Peyer's patch (tissue), 4 donors: ENCODE results near the gene CARNS1. TPM values are rescaled to one million over a fixed set of nuclear protein-coding genes. Genes with fewer than 3 reads are reported as not detected.

Experiments
- DNase-seq, 3 donors: peaks; one replicate each; pipeline ENCODE4 v3.0.0-alpha.2; 2017 to 2019
- H3K27ac ChIP-seq, 4 donors: fragments of 200-600 bp; sonication (generic); one replicate each; pipeline ENCODE4 v1.5.1; 2016 to 2019
- H3K27me3 ChIP-seq, 2 donors: fragments of 200-600 bp; sonication (generic); one replicate each; pipeline ENCODE4 v1.5.1; 2019
- H3K36me3 ChIP-seq, 3 donors: fragments of 200-600 bp; sonication (generic); one replicate each; pipeline ENCODE4 v1.5.1; 2016 to 2019
- H3K4me1 ChIP-seq, 4 donors: fragments of 200-600 bp; sonication (generic); one replicate each; pipeline ENCODE4 v1.5.1; 2016 to 2019
- H3K4me3 ChIP-seq, 4 donors: fragments of 200-600 bp; sonication (generic); 1 replicate in 3 of 4; 2 replicates in 1 of 4; pipeline ENCODE4 v1.5.1; 2016 to 2019; ENCODE audit warnings: mild to moderate bottlenecking in 1 of 4
- H3K9me3 ChIP-seq, 4 donors: fragments of 200-600 bp; sonication (generic); one replicate each; pipeline ENCODE4 v1.5.1; 2016 to 2019; ENCODE audit warnings: mild to moderate bottlenecking in 1 of 4
- POLR2A ChIP-seq, 2 donors: fragments of 450-650 bp; IDR thresholded peaks; one replicate each; pipeline ENCODE4 v1.5.1; 2017; ENCODE audit warnings: antibody characterized with exemption in 2 of 2, mild to moderate bottlenecking in 2 of 2, moderate library complexity in 2 of 2
- total RNA-seq, 4 donors: library from RNA; depleted of rRNA; stranded (reverse); fragments of >200 nt; gene quantifications; one replicate each; pipeline ENCODE4 v1.1.0, GENCODE V29; 2016
- TF ChIP-seq, protein P1 (sequence below), 6 experiments: fragments of 450-650 bp in 4 of 6; fragments of 200-600 bp in 2 of 6; sonication (generic) in 1 of 6; IDR thresholded peaks; one replicate each; pipeline ENCODE4 v1.5.1; 2017 to 2019; ENCODE audit warnings: antibody characterized with exemption in 6 of 6, mild to moderate bottlenecking in 3 of 6, moderate library complexity in 1 of 6

CARNS1 gene
- total RNA-seq, 4 donors from 2014 or later, result 0.54 to 1.2 (median 0.83) TPM; not detected in 1

DNA sequence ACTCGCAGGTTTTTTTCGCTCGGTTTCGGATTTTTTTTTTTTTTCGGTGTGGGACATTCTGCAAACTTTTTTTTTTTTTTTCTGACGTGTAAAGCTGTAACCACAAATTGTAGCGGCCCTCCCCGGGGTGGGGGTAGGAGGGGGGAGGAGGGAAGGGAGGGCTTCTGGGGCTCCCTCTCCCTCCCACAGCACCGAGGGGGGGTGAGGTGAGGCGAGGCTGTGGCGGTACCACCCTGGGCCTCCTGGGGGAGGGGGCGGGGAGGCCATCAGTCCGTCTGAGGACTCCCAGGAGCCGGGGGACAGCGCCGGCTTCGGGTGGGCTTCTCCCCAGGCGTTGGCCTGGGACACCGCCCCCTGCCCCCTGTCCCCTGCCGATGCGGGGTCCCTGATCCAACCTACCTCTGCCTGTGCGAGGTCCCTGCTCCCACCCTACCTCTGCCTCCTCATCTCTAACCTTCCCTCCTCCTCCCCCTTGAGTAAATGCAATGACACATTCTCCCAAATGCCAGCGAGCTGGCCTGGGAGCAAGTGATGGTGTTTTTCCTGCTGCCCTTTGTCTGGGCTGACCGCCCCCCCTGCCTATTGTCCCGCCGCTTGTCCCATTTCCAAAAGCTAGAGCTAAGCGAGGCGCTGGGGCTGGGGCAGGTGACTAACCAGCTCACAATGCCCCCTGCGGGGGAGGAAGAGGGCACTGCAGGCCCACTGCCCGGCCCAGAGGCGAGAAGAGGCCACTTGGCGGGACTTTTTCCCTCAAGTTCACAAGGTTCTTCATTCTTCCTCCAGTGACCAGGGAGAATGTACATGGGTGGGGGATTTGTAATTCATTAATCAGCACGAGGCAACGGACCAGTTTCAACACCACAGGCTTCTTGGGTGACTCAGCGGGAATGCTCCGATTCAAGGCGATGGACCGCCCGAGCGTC lies 41.6 kb upstream of the CARNS1 start:
- peak in 1 of 2 donors; percentile 27 for TF ChIP-seq POLR2A (IDR thresholded peaks at IDR 0.05)
- TF ChIP-seq, protein P1, sequence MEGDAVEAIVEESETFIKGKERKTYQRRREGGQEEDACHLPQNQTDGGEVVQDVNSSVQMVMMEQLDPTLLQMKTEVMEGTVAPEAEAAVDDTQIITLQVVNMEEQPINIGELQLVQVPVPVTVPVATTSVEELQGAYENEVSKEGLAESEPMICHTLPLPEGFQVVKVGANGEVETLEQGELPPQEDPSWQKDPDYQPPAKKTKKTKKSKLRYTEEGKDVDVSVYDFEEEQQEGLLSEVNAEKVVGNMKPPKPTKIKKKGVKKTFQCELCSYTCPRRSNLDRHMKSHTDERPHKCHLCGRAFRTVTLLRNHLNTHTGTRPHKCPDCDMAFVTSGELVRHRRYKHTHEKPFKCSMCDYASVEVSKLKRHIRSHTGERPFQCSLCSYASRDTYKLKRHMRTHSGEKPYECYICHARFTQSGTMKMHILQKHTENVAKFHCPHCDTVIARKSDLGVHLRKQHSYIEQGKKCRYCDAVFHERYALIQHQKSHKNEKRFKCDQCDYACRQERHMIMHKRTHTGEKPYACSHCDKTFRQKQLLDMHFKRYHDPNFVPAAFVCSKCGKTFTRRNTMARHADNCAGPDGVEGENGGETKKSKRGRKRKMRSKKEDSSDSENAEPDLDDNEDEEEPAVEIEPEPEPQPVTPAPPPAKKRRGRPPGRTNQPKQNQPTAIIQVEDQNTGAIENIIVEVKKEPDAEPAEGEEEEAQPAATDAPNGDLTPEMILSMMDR (IDR thresholded peaks at IDR 0.05), result peak; percentile 24 to 65 (median 54)
- Histone ChIP-seq H3K9me3 (no peaks in the 10 kb centered on the region), H3K36me3 (no peaks in the 10 kb centered on the region), H3K27ac (peak overlapping the region; percentile 90 to 96 (median 94)), H3K4me3 (peak overlapping the region; percentile 79 to 95 (median 89)), H3K4me1 (peaks cover 3 to 56% (median 24%) of the 10 kb centered on the region in 4 donors), H3K27me3 (no peaks in the 10 kb centered on the region)
- peak; percentile 79 to 92 (median 87) for DNase-seq

DNA sequence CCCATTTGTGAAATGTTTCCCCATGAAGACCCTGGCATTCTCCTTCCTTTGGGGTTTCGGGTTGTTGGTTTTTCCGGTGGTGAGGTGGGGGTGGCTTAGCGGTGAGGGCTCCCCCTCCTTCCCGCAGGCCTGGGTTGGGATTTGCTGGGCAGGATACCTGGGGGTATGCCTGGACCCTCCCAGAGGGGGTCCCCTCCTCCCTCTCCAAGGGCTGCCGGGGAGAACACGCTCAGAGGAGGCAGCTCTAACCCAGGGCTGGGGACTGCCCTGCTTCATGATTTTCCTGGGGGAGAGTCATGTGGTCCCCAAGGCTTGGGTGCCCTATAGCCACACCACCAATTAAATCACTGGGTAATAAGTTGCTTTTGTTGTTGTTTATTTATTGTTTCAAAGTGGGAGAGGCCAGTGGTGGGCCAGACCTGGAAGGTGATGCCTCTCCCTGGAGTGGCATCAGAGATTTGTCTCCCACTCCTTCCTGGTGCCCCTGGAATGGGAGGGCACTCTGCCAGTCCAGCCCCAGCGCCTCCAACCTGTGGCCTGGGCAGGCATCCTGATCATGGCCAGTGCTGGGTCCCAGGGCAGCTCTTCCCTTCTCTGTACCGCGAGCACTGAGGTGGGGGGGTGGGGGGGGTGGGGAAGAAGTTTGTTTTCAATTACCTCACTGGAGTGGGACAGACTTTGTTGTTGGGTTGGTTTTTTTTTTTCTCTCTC lies 40.8 kb upstream of the CARNS1 start:
- no peak for TF ChIP-seq POLR2A (IDR thresholded peaks at IDR 0.05)
- TF ChIP-seq, protein P1 (IDR thresholded peaks at IDR 0.05), result no peak
- Histone ChIP-seq H3K36me3 (no peaks in the 10 kb centered on the region), H3K4me1 (peaks cover 3 to 55% (median 24%) of the 10 kb centered on the region in 4 donors), H3K9me3 (no peaks in the 10 kb centered on the region), H3K27me3 (no peaks in the 10 kb centered on the region), H3K4me3 (peak overlapping the region in 2 of 4 donors; percentile 79 to 95), H3K27ac (peak overlapping the region; percentile 90 to 96 (median 94))
- no peak for DNase-seq

DNA sequence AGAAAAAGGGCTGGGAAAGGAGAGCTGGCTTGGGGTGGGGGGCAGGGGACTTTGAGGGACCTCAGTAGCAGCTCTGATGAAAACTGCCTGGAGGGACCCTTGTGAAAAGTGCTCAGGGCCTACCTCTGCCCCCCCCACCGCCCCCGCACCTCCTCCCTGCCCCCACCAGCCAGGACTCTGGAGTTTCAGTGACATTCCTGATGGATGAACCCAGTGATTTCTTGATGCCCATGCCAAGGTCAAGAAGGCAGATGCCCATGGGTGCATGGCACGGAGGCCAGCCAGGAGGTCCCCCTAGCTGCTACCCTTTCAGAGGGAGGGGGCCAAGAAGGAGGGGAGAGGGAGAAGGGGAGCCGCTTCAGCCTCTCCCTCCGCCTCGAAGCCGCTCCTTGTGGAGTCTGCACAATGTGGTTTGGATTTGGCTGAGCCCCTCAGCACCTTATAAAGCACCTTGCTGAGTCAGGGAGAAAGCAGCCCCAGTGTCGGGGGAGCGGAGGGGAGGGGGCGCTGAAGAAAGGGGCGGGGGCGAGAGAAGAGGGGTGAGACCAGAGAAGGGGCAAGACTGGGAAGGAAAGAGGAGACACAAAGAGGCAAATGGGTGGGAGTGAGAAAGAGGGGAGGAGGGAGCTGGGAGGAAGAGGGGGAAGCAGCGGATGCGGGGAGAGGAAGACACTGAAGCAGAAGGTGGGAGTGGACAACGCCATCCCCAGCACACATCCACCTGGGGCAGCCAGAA lies 40.0 kb upstream of the CARNS1 start:
- H3K9me3 ChIP-seq, result no peaks in the 10 kb centered on the region
- TF ChIP-seq POLR2A (IDR thresholded peaks at IDR 0.05), result no peak
- TF ChIP-seq, protein P1 (IDR thresholded peaks at IDR 0.05), result no peak
- peaks cover 3 to 47% (median 23%) of the 10 kb centered on the region in 4 donors for H3K4me1 ChIP-seq
- no peaks in the 10 kb centered on the region for H3K36me3 ChIP-seq
- no peak overlapping the region for H3K4me3 ChIP-seq
- no peak overlapping the region for H3K27ac ChIP-seq
- H3K27me3 ChIP-seq, result no peaks in the 10 kb centered on the region
- DNase-seq, result no peak

DNA sequence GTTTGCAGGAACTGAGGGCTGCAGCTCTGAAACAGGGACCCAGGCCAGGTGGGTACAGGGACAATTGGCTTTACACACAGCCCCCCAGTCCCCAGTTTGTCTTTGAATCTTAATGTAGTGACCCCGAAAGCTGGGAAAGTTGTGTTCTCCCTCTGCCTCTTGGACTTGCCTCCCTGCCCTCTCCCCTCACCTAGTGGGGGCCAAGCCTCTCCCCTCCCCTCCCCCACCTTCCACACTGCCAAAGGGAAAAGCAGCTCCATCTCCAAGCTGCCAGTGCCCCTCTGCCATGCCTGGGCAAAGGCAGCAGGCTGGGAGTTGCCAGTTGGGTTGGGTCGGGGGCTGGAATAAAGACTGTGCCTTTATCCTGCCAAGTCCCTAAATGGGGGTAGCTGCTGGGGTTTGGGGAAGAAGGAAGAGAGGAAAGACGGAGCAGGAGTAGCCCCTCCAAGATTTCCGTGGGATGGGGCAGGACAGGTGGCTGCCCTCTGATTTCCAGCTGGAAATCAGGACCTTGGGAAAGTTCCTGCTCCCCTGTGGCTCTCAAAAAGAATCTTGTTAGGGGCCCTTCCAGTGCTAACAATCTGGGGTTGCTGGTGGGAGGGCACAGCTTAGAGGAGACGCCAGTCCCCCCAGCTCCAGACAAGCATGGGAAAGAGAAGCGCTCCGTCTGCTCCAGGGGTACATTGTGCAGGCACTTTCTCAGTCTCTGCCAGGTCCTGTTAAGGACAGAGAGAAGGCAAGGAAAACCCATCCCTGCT lies 39.2 kb upstream of the CARNS1 start:
- TF ChIP-seq, protein P1 (IDR thresholded peaks at IDR 0.05), result no peak
- no peak for TF ChIP-seq POLR2A (IDR thresholded peaks at IDR 0.05)
- H3K4me3 ChIP-seq, result no peak overlapping the region
- H3K27me3 ChIP-seq, result no peaks in the 10 kb centered on the region
- no peaks in the 10 kb centered on the region for H3K9me3 ChIP-seq
- H3K27ac ChIP-seq, result no peak overlapping the region
- no peak for DNase-seq
- H3K4me1 ChIP-seq, result peaks cover 3 to 40% (median 18%) of the 10 kb centered on the region in 4 donors
- no peaks in the 10 kb centered on the region for H3K36me3 ChIP-seq
